NCI-H345 (cell line): ENCODE data around the gene IQCC.

Source experiments
- DNase-seq: peaks from one replicate; lab custom pipeline; 2025; lab: John Stamatoyannopoulos, UW

Gene IQCC

DNA sequence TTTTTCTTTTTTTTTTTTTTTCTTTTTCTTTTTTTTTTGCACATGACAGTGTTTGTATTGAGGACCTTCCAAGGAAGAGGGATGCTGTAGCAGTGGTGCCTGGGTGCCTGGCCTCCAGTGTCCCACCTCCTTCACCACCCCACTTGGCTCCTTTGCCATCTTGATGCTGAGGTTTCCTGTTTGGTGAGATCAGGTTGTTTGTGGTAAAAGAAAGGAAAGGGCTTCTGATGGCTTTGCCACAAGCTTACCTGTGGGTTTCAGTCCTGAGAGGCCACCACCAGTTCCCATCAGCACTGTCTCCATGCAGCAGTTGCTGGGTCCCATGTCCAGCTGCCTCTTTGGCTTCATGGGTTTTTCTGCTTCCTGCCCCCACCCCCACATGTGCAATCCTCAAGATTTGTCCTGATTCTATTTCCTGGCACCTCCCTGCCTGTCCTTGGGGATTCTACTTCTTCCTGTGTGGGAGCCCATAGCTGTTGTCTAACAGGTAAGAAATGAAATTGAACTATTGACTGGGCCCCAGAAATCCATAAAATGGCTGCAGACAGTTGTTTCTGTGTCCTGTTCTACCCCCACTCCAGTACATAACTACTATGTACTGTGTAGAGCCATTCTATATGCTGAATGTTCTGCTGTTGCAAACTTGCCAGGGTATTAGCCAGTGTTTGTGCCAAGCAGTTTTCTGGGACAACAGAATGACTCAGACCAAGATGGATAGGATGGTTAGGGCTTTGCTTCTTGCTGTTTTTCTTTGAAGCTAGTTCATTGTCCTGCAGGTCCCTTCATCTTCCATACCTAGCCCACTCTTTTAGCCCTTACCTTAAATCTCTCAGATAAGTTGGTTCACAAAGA lies 9.3 kb upstream of the IQCC start:
- DNase-seq = no peak

DNA sequence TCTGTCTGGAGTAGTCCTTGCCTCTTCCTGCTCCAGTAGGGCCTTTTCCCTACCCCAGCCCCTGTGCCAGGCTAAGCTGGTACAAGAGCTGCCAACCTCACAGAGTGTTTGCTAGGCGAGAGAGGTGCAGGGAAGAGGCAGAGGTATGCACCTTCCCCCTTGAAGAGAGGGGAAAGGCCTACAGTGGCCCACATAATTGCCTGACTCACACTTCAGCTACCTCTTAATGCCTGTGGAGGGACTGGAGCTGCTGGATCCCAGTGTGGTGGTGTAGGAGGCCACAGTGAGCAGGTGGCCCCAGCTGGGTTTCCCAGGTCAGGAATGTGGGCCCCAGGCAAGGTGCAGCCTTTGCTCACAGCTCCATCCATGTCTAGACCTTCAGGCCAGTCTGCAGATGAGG lies 8.4 kb upstream of the IQCC start:
- no peak for DNase-seq

DNA sequence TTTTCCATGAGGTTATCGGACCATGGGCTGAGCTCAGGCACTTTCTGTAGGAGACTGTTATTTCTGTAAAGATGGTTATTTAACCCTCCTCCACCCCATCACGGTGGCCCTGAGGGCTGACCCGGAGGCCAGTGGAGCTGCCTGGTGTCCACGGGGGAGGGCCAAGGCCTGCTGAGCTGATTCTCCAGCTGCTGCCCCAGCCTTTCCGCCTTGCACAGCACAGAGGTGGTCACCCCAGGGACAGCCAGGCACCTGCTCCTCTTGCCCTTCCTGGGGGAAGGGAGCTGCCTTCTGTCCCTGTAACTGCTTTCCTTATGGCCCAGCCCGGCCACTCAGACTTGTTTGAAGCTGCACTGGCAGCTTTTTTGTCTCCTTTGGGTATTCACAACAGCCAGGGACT lies 7.6 kb upstream of the IQCC start:
- no peak for DNase-seq

GRCh38 chr1:32198237-32199042 lies 7.0 kb upstream of the IQCC start:
- no peak for DNase-seq

GRCh38 chr1:32199043-32199716 lies 6.3 kb upstream of the IQCC start:
- DNase-seq = no peak

DNA sequence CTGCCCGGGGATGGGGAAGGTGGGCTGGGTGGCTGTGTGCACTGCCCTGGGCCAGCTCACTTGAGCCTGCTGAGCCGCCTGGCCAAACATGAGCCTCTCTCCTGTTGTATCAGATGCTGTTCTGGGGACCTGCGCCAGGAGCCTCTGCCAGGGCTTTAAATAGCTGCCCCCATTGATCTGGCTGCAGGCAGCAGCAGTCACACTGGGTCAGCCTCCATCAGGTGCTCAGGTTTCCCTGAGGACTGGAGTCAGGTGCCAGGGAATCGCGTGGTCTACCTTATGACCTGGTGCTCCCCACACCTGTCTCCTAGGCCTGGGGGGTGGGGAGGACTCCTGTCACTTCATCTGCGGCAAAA lies 5.8 kb upstream of the IQCC start:
- peak; percentile 45 for DNase-seq

- peak; percentile 62 for DNase-seq
Measured at GRCh38 chr1:32200226-32201010, 5.1 kb upstream of the IQCC start, which contains the start of gene CCDC28B. Gene CCDC28B (plus strand): TSS chr1:32200595. CDS start chr1:32201936, 1,341 bp downstream.

DNA sequence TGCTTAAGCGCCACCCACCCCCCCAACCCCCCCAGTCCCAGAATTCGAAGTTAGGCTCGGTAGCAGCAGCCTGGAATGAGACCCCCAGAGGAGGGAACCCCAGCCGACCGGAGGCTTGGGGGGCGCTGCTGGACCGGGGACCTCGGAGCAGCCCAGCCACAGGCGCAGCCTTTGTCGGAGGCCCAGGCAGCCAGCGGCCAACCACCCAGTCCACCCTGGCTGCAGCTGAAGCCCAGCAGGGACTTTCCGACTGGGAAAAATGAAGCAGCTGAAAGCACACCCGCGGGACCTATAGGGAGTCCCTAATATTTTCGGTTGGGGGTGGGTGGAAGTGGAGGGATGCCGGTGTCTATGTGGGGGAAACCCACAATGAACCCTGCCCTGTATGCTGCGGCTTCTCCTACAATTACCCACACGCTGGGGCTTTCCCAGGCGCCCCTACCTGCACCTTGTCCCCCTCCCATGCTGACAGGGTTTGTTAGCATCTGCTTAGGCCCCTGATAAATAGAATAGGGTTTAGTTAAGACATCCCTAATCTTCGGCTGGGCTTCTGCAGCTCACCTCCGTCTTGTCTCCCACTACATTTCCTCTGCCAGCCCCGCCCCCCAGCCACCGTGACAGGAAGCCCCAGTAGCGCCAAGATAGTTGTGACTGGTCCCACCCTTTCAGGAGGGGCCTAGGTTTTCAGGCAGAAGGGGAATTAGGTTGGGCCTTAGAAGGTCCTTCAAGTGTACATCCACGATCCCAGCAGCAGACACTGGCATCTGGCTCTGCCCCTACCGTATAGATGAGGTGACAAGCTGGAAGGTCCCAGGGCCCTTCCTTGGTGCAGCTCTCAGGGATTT lies 4.2 kb upstream of the IQCC start:
- DNase-seq = no peak

DNA sequence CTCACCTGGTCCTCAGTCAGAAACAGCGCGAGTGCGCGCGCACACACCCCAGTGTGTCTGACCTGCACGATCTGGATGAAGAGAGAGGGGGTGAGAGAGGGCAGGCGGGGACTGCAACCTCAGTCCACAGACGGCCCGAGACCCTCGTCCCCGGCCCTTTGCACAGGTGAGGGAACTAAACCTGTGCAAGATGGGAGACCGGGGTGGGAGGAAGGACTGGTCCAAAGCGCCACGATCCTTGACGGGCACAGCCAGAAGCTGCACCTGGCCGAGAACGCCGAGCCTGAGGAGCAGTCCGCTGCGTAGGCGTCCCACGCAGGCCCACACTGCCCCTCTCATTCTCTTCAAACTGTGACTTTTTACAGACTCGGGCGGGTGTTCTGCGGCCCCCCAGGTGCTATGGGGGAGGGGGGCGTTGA lies 519 bp upstream of the IQCC start:
- DNase-seq = no peak

- no peak for DNase-seq
Measured at GRCh38 chr1:32208469-32208868, 3.0 kb downstream of the IQCC start.

DNA sequence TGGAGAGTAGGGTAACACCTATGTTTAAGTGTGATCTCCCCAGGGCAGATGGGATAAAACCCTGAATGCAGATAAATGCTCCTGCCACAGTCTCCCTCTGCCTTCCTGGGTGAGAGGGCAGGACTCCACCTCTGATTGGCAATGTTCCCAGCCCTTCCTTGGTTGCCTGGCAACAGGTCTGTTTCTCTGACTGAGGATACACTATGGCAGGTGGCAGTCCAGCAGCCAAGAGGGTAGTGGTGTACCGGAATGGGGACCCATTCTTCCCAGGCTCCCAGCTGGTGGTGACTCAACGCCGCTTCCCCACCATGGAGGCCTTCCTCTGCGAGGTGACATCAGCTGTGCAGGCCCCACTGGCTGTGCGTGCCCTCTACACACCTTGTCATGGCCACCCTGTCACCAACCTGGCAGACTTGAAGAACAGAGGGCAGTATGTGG lies 3.4 kb downstream of the IQCC start, which contains the start of gene DCDC2B:
Gene DCDC2B (plus strand): TSS at position 199 of the 438 bp plus-strand sequence. CDS start 5 bp downstream, at position 204.
- DNase-seq = peak; percentile 90

- peak; percentile 43 for DNase-seq
Measured at GRCh38 chr1:32215629-32216480, 10.4 kb downstream of the IQCC start.

- DNase-seq = no peak
Measured at GRCh38 chr1:32216566-32216965, 11.1 kb downstream of the IQCC start.

- no peak for DNase-seq
Measured at GRCh38 chr1:32219022-32219421, 13.6 kb downstream of the IQCC start.

GRCh38 chr1:32220746-32221580 lies 15.5 kb downstream of the IQCC start:
- no peak for DNase-seq

- DNase-seq = no peak
Measured at GRCh38 chr1:32221581-32221979, 16.1 kb downstream of the IQCC start.

DNA sequence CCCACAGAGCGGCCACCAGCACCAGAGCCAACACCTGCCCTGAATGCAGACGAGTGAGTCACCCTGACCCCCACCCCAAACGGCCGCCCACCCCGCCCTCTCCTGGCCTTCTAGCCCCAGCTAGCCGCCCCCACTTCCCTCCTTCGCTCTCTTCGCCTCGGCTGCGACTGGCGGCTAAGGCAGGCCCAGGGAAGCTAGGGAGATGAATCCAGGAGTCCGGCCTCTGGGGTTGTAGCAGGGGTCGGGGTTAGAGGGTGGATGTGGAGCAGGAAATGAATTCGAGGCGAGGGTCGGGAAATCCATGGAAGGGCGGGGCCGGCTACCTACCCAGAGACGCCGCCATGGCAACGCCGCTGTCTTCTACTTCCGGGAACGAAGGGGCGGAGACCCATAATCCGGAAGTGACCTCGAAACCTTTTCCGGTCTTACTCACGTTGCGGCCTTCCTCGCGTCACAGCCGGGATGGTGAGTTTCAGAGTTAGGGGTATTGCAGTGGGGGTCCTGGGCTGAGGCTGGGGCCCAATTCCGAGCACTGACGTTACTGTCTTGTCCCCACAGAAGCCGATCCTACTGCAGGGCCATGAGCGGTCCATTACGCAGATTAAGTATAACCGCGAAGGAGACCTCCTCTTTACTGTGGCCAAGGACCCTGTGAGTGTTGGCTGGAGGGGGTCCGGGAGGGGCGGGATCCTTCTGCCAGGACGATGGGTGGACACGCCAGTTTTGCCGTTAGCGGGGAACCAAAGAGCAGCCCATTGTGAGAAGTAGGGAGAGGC lies 16.7 kb downstream of the IQCC start, which contains the start of the genes EIF3I and TMEM234:
Gene EIF3I (plus strand): TSS at position 428 of the 776 bp plus-strand sequence. CDS start 35 bp downstream, at position 463.
Gene TMEM234 (minus strand): TSS at position 374 of the 776 bp plus-strand sequence. CDS start 31 bp downstream, at position 343.
- peak; percentile 95 for DNase-seq

GRCh38 chr1:32223683-32224082 lies 18.2 kb downstream of the IQCC start:
- DNase-seq = no peak
